Mesenchymal stem cell (in vitro differentiated cells and primary cell): ENCODE results near the gene BTBD2.
A peak's percentile ranks its signal among the peaks of the same experiment; 100 is the strongest.

Experiments
- DNase-seq: peaks from one replicate; pipeline ENCODE4 v3.0.0-alpha.2; 2013
- H2AFZ ChIP-seq: one replicate; pipeline ENCODE4 v1.6.1; 2013; ENCODE audit warnings: low read depth, mild to moderate bottlenecking, control low read depth, inconsistent platforms, low read length, moderate library complexity
- H2AK5ac ChIP-seq: 2 replicates; pipeline ENCODE4 v1.6.1; 2013; ENCODE audit warnings: low read length, moderate library complexity, mild to moderate bottlenecking, inconsistent platforms; ENCODE audit not compliant: severe bottlenecking
- H2BK120ac ChIP-seq: one replicate; pipeline ENCODE4 v1.6.1; 2013; ENCODE audit warnings: low read depth, mild to moderate bottlenecking, inconsistent platforms, low read length, moderate library complexity
- H2BK12ac ChIP-seq, 2 experiments: one replicate each; pipeline ENCODE4 v1.6.1; 2013; ENCODE audit warnings: inconsistent platforms in 2 of 2, low read length in 2 of 2, mild to moderate bottlenecking in 2 of 2, moderate library complexity in 2 of 2, control low read depth in 1 of 2
- H2BK15ac ChIP-seq: one replicate; pipeline ENCODE4 v1.6.1; 2013; ENCODE audit warnings: mild to moderate bottlenecking, low read depth, inconsistent platforms; ENCODE audit not compliant: poor library complexity, severe bottlenecking
- H2BK5ac ChIP-seq: 2 replicates; pipeline ENCODE4 v1.6.1; 2013; ENCODE audit warnings: low read depth, mild to moderate bottlenecking, low read length, control low read depth, inconsistent platforms; ENCODE audit not compliant: poor library complexity, severe bottlenecking
- H3K14ac ChIP-seq, 2 experiments: one replicate each; pipeline ENCODE4 v1.6.1; 2013; ENCODE audit warnings: inconsistent platforms in 2 of 2, low read length in 2 of 2, control low read depth in 1 of 2, mild to moderate bottlenecking in 1 of 2, moderate library complexity in 1 of 2
- H3K18ac ChIP-seq, 2 experiments: one replicate each; pipeline ENCODE4 v1.6.1; 2013; ENCODE audit warnings: inconsistent platforms in 2 of 2, low read length in 2 of 2, control low read depth in 1 of 2, low read depth in 1 of 2, mild to moderate bottlenecking in 1 of 2
- H3K23ac ChIP-seq, 2 experiments: one replicate each; pipeline ENCODE4 v1.6.1; 2013; ENCODE audit warnings: inconsistent platforms in 2 of 2, low read length in 2 of 2, mild to moderate bottlenecking in 2 of 2, moderate library complexity in 2 of 2, control low read depth in 1 of 2
- H3K27ac ChIP-seq: 2 replicates; pipeline ENCODE4 v1.5.1; 2013; ENCODE audit warnings: mild to moderate bottlenecking, moderate library complexity, low read length, control low read depth, inconsistent platforms; ENCODE audit not compliant: poor library complexity, severe bottlenecking
- H3K27me3 ChIP-seq, 2 experiments: 2 replicates each; pipeline versions ENCODE4 v1.6.1 to v1.7.0; 2013; ENCODE audit warnings: low read length in 2 of 2, mild to moderate bottlenecking in 2 of 2, moderate library complexity in 2 of 2, control low read depth in 1 of 2, inconsistent platforms in 1 of 2; ENCODE audit not compliant: control insufficient read depth in 1 of 2, insufficient read depth in 1 of 2
- H3K36me3 ChIP-seq, 2 experiments: 2 replicates each; pipeline versions ENCODE4 v1.6.1 to v1.7.0; 2013; ENCODE audit warnings: low read length in 2 of 2, control low read depth in 1 of 2, inconsistent platforms in 1 of 2, low read depth in 1 of 2, mild to moderate bottlenecking in 1 of 2; ENCODE audit not compliant: insufficient read depth in 2 of 2, control insufficient read depth in 1 of 2
- H3K4ac ChIP-seq, 2 experiments: one replicate each; pipeline ENCODE4 v1.6.1; 2013; ENCODE audit warnings: inconsistent platforms in 2 of 2, low read length in 2 of 2, mild to moderate bottlenecking in 2 of 2, moderate library complexity in 2 of 2, control low read depth in 1 of 2, low read depth in 1 of 2
- H3K4me1 ChIP-seq: 2 replicates; pipeline ENCODE4 v1.6.1; 2013; ENCODE audit warnings: low read depth, low read length, control low read depth; ENCODE audit not compliant: control insufficient read depth, insufficient read depth
- H3K4me2 ChIP-seq: 2 replicates; pipeline ENCODE4 v1.6.1; 2013; ENCODE audit warnings: low read length, mild to moderate bottlenecking, inconsistent platforms; ENCODE audit not compliant: poor library complexity, severe bottlenecking
- H3K4me3 ChIP-seq, 2 experiments: 2 replicates each; pipeline versions ENCODE4 v1.5.1 to v1.7.0; 2013; ENCODE audit warnings: low read length in 2 of 2, mild to moderate bottlenecking in 2 of 2, control low read depth in 1 of 2, low read depth in 1 of 2; ENCODE audit not compliant: insufficient read depth in 1 of 2
- H3K79me1 ChIP-seq: replicated peaks from 2 replicates; pipeline ENCODE4 v1.6.1; 2013; ENCODE audit warnings: mild to moderate bottlenecking, control low read depth, low read length, inconsistent platforms; ENCODE audit not compliant: poor library complexity, severe bottlenecking
- H3K9ac ChIP-seq: 2 replicates; pipeline ENCODE4 v1.7.0; 2013; ENCODE audit warnings: mild to moderate bottlenecking, low read length, moderate library complexity
- H3K9me3 ChIP-seq: 2 replicates; pipeline ENCODE4 v1.7.0; 2013; ENCODE audit warnings: mild to moderate bottlenecking, low read length; ENCODE audit not compliant: control insufficient read depth
- H4K8ac ChIP-seq: one replicate; pipeline ENCODE4 v1.6.1; 2013; ENCODE audit warnings: inconsistent platforms, mild to moderate bottlenecking, low read length, moderate library complexity
- H4K91ac ChIP-seq: one replicate; pipeline ENCODE4 v1.6.1; 2013; ENCODE audit warnings: mild to moderate bottlenecking, low read length, inconsistent platforms
- WGBS: methylation state at CpG from one replicate; pipeline ENCODE4 v1.1.7; 2013; ENCODE audit warnings: mixed read lengths; 5-methylcytosine and 5-hydroxymethylcytosine counted together

Gene BTBD2

GRCh38 chr19:1942078-1942933 is 73.2 kb downstream of the BTBD2 start:
- Histone ChIP-seq H2BK120ac (peak overlapping the region; percentile 71), H3K4me1 (peaks cover 42% of the 10 kb centered on the region), H3K36me3 (peaks cover 0 to 17% of the 10 kb centered on the region in 2 experiments), H2AFZ (no peak overlapping the region), H3K27ac (peak overlapping the region; percentile 78), H3K18ac (peak overlapping the region; percentile 50 to 96), H4K8ac (peak overlapping the region; percentile 80), H3K14ac (peak overlapping the region in 1 of 2 experiments; percentile 95), H3K4me2 (peak overlapping the region; percentile 64), H2BK12ac (peak overlapping the region in 1 of 2 experiments; percentile 85), H3K9me3 (no peaks in the 10 kb centered on the region), H2AK5ac (peak overlapping the region; percentile 35), H3K9ac (peak overlapping the region; percentile 87), H3K4ac (peak overlapping the region; percentile 38 to 83), H4K91ac (peak overlapping the region; percentile 84), H2BK15ac (peak overlapping the region; percentile 12), H3K23ac (peak overlapping the region in 1 of 2 experiments; percentile 87), H3K27me3 (no peaks in the 10 kb centered on the region), H2BK5ac (no peak overlapping the region), H3K4me3 (peak overlapping the region; percentile 77 to 87), H3K79me1 (no peaks in the 10 kb centered on the region)
- DNase-seq, result peak; percentile 90
- WGBS, result 2% methylated on average over 26 of the region's 40 CpGs

GRCh38 chr19:1941146-1942077 is 74.1 kb downstream of the BTBD2 start, which contains the start of gene CSNK1G2:
Gene CSNK1G2, plus strand, starts transcription at chr19:1941172. Its CDS starts 28,601 bp downstream, at chr19:1969773.
- Histone ChIP-seq H3K27me3 (no peaks in the 10 kb centered on the region), H2BK15ac (peak within 1 kb of the TSS; percentile 97), H4K8ac (peak within 1 kb of the TSS; percentile 100), H3K9me3 (no peaks in the 10 kb centered on the region), H3K14ac (peak within 1 kb of the TSS in 1 of 2 experiments; percentile 99), H3K23ac (peak within 1 kb of the TSS; percentile 64 to 99), H3K4me2 (peak within 1 kb of the TSS; percentile 85), H3K79me1 (peaks cover 2% of the 10 kb centered on the region), H3K18ac (peak within 1 kb of the TSS; percentile 99), H4K91ac (peak within 1 kb of the TSS; percentile 99), H2BK12ac (peak within 1 kb of the TSS; percentile 67 to 85), H2BK5ac (peak within 1 kb of the TSS; percentile 88), H3K4ac (peak within 1 kb of the TSS; percentile 100), H3K4me1 (peaks cover 41% of the 10 kb centered on the region), H3K36me3 (peaks cover 0 to 19% of the 10 kb centered on the region in 2 experiments), H3K9ac (peak within 1 kb of the TSS; percentile 99), H2AK5ac (peak within 1 kb of the TSS; percentile 52), H2AFZ (peak within 1 kb of the TSS; percentile 63), H2BK120ac (peak within 1 kb of the TSS; percentile 80), H3K27ac (peak within 1 kb of the TSS; percentile 80), H3K4me3 (peak within 1 kb of the TSS; percentile 77 to 92)
- under 1% methylated on average over 41 of the region's 97 CpGs for WGBS
- no peak for DNase-seq

- H2BK12ac ChIP-seq, result no peak overlapping the region
- H3K4me1 ChIP-seq, result peaks cover 17% of the 10 kb centered on the region
- H3K79me1 ChIP-seq, result peaks cover 2% of the 10 kb centered on the region
- H3K4ac ChIP-seq, result no peak overlapping the region
- no peak overlapping the region for H2BK5ac ChIP-seq
- H2AFZ ChIP-seq, result no peak overlapping the region
- no peak overlapping the region for H4K8ac ChIP-seq
- peaks cover 0 to 7% of the 10 kb centered on the region in 2 experiments for H3K36me3 ChIP-seq
- H3K18ac ChIP-seq, result no peak overlapping the region
- H3K9me3 ChIP-seq, result peaks cover 4% of the 10 kb centered on the region
- no peaks in the 10 kb centered on the region for H3K27me3 ChIP-seq
- no peak overlapping the region for H2BK15ac ChIP-seq
- H3K27ac ChIP-seq, result no peak overlapping the region
- H3K23ac ChIP-seq, result no peak overlapping the region
- no peak overlapping the region for H2AK5ac ChIP-seq
- no peak overlapping the region for H3K9ac ChIP-seq
- H3K4me3 ChIP-seq, result no peak overlapping the region
- 99% methylated on average over 3 of the region's 7 CpGs for WGBS
- DNase-seq, result no peak
- no peak overlapping the region for H3K4me2 ChIP-seq
- no peak overlapping the region for H3K14ac ChIP-seq
- H2BK120ac ChIP-seq, result no peak overlapping the region
- H4K91ac ChIP-seq, result no peak overlapping the region
Observed at GRCh38 chr19:1938071-1938470, 77.4 kb downstream of the BTBD2 start.
